GM18907 (cell line): ENCODE data around the gene SPRY4.
"Not testable (repeated sequence)": the region's sequence is repeated elsewhere in the genome, so short reads cannot be mapped to it uniquely, and the experiment has no call there.

Source experiments
- ATAC-seq: cut with Tn5 transposase; IDR thresholded peaks from one replicate; pipeline ENCODE4 v1.9.1; 2021; ENCODE audit warnings: mild to moderate bottlenecking, moderate library complexity; ENCODE audit not compliant: unreplicated experiment

SPRY4 gene

DNA sequence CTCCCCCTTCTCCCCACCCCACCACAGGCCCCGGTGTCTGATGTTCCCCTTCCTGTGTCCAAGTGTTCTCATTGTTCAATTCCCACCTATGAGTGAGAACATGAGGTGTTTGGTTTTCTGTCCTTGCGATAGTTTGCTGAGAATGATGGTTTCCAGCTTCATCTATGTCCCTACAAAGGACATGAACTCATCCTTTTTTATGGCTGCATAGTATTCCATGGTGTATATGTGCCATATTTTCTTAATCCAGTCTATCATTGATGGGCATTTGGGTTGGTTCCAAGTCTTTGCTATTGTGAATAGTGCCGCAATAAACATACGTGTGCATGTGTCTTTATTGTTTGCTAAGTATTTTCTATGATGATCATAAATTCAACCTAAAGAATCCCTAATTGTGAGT lies 60.7 kb downstream of the SPRY4 start:
- ATAC-seq: not testable (repeated sequence)

DNA sequence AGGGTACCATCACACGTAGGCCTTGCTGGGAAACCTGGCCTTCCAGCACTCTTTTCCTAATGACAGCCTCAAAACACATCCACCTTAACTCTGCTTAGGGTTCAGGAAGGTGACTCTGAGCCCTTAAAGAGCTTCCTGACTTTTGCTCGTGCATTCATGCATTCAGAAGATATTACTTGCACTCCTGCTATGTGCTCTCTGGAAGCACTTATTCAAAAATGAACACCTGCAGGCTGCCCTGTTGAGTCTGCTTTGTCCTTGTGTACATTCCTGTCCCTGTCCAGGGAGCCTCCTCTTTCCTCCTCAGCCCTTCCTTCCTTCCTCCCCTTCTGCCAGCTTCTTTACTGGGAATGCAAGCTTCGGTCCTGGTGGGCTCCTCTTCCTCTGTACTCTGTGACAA lies 61.5 kb downstream of the SPRY4 start:
- no peak for ATAC-seq

DNA sequence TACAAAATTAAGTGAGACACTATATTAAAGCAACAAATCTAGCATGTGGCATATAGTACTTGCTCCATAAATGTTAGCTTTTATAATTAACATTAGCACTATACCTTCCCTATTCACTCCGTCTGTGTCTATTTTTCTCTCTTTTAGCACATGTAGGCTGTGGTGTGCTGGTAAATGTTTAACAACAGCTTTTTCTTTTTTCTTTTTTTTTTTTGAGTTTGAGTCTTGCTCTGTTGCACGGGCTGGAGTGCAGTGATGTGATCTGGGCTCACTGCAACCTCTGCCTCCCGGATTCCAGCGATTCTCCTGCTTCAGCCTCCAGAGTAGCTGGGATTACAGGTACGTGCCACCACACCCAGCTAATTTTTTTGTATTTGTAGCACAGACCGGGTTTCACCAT lies 62.1 kb downstream of the SPRY4 start:
- ATAC-seq: no peak
